ENCODE results near the gene ABCB1.

GRCh38 chr7:87474533-87475358 lies 125.9 kb downstream of the ABCB1 start:
- no peak for TF ChIP-seq POLR2A (IDR thresholded peaks at IDR 0.05)
- TF ChIP-seq, protein P1, sequence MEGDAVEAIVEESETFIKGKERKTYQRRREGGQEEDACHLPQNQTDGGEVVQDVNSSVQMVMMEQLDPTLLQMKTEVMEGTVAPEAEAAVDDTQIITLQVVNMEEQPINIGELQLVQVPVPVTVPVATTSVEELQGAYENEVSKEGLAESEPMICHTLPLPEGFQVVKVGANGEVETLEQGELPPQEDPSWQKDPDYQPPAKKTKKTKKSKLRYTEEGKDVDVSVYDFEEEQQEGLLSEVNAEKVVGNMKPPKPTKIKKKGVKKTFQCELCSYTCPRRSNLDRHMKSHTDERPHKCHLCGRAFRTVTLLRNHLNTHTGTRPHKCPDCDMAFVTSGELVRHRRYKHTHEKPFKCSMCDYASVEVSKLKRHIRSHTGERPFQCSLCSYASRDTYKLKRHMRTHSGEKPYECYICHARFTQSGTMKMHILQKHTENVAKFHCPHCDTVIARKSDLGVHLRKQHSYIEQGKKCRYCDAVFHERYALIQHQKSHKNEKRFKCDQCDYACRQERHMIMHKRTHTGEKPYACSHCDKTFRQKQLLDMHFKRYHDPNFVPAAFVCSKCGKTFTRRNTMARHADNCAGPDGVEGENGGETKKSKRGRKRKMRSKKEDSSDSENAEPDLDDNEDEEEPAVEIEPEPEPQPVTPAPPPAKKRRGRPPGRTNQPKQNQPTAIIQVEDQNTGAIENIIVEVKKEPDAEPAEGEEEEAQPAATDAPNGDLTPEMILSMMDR (IDR thresholded peaks at IDR 0.05 in 4 of 5, conservative IDR thresholded peaks at IDR 0.05 in 1 of 5) = no peak
